ENCODE measurements around the gene DUOXA1. TPM values are rescaled to one million over a fixed set of nuclear protein-coding genes. Genes with fewer than 3 reads are reported as not detected.
A peak's percentile ranks its signal among the peaks of the same experiment; 100 is the strongest.

Gene DUOXA1
- total RNA-seq, 1 experiment from 2014 or later, result 0.09 TPM

- Mint-ChIP-seq H3K36me3 (no peaks in the 10 kb centered on the region), H3K4me3 (no peak overlapping the region), H3K9me3 (no peaks in the 10 kb centered on the region), H3K27ac (no peak overlapping the region), H3K4me1 (peaks cover 29% of the 10 kb centered on the region), H3K27me3 (ENCODE audit: low read depth) (peaks cover 19% of the 10 kb centered on the region)
- ATAC-seq (no peak), DNase-seq (ENCODE audit: low spot score) (no peak)
- POLR2A ChIA-PET, result interaction anchor here (1.0 to 1.7 kb wide), 5 partner anchors 8 to 239 kb away, joined by 3 to 7 read pairs (median 5); a partner anchor contains a TSS
- no peak for TF ChIP-seq PREB (CRISPR knock-in tag; IDR thresholded peaks at IDR 0.05; ENCODE audit: borderline replicate concordance)
- CTCF ChIA-PET, result interaction anchor here (0.8 to 5.9 kb wide), 55 partner anchors 8 to 411 kb away, joined by 3 to 156 read pairs (median 6); partner anchors contain the start of genes DUOX1, DUOXA1, GATM and SHF
Observed at GRCh38 chr15:45163508-45163856, 33.8 kb upstream of the DUOXA1 start.

- CTCF ChIA-PET, result interaction anchor here (0.6 to 5.9 kb wide), 60 partner anchors 8 to 543 kb away, joined by 3 to 156 read pairs (median 6); partner anchors contain the start of genes DUOX1, DUOXA1, GATM and SHF
- POLR2A ChIA-PET, result interaction anchor here (1.0 to 1.7 kb wide), 5 partner anchors 9 to 239 kb away, joined by 3 to 7 read pairs (median 5); a partner anchor contains a TSS
- H3K4me1 Mint-ChIP-seq, result peaks cover 25% of the 10 kb centered on the region
- H3K9me3 Mint-ChIP-seq, result no peaks in the 10 kb centered on the region
- no peaks in the 10 kb centered on the region for H3K36me3 Mint-ChIP-seq
- TF ChIP-seq AFF4 (CRISPR knock-in tag; IDR thresholded peaks at IDR 0.05; ENCODE audit: borderline replicate concordance), result no peak
- no peak for TF ChIP-seq TCF7 (CRISPR knock-in tag; IDR thresholded peaks at IDR 0.05; ENCODE audit: low read depth)
- TF ChIP-seq NFYB (CRISPR knock-in tag; conservative IDR thresholded peaks at IDR 0.05; ENCODE audit: low read depth), result no peak
- no peak for TF ChIP-seq ATF2 (CRISPR knock-in tag; IDR thresholded peaks at IDR 0.05; ENCODE audit: borderline replicate concordance, low read depth)
- TF ChIP-seq NFATC4 (CRISPR knock-in tag; IDR thresholded peaks at IDR 0.05), result no peak
- peak; percentile 36; the same call in 1 of the 2 replicates for TF ChIP-seq MAX (CRISPR knock-in tag; IDR thresholded peaks at IDR 0.05)
- 0 out of 2 replicates have a peak, but pooled peaks have one; percentile 39 for TF ChIP-seq TEAD1 (CRISPR knock-in tag; IDR thresholded peaks at IDR 0.05)
- peak; percentile 68 for TF ChIP-seq CTCF (IDR thresholded peaks at IDR 0.05)
- no peak for TF ChIP-seq FOXP1 (CRISPR knock-in tag; IDR thresholded peaks at IDR 0.05; ENCODE audit: borderline replicate concordance)
- DNase-seq (ENCODE audit: low spot score), result peak; percentile 90
- H3K27me3 Mint-ChIP-seq (ENCODE audit: low read depth), result peaks cover 19% of the 10 kb centered on the region
- no peak overlapping the region for H3K27ac Mint-ChIP-seq
- H3K4me3 Mint-ChIP-seq, result no peak overlapping the region
- peak; percentile 70 for ATAC-seq
Observed at GRCh38 chr15:45162771-45163507, 33.3 kb upstream of the DUOXA1 start.

GRCh38 chr15:45161666-45162065 is 32.0 kb upstream of the DUOXA1 start:
- H3K4me3 Mint-ChIP-seq, result no peak overlapping the region
- POLR2A ChIA-PET, result no interaction called here
- TF ChIP-seq HMGA2 (CRISPR knock-in tag; IDR thresholded peaks at IDR 0.05) (no peak), MYBL2 (CRISPR knock-in tag; IDR thresholded peaks at IDR 0.05) (no peak), JAZF1 (CRISPR knock-in tag; IDR thresholded peaks at IDR 0.05) (no peak), RELA (CRISPR knock-in tag; IDR thresholded peaks at IDR 0.05; ENCODE audit: borderline replicate concordance) (no peak), ZNF317 (CRISPR knock-in tag; IDR thresholded peaks at IDR 0.05; ENCODE audit: borderline replicate concordance, low read depth) (no peak), E2F1 (CRISPR knock-in tag; IDR thresholded peaks at IDR 0.05) (no peak), ERG (CRISPR knock-in tag; IDR thresholded peaks at IDR 0.05) (no peak), GTF2I (CRISPR knock-in tag; conservative IDR thresholded peaks at IDR 0.05) (no peak), ZNF263 (CRISPR knock-in tag; IDR thresholded peaks at IDR 0.05; ENCODE audit: low read depth) (no peak)

More at GRCh38 chr15:45161666-45162065, 32.0 kb upstream of the DUOXA1 start:
- Mint-ChIP-seq H3K9me3 (no peaks in the 10 kb centered on the region), H3K4me1 (peaks cover 22% of the 10 kb centered on the region), H3K27me3 (ENCODE audit: low read depth) (peaks cover 19% of the 10 kb centered on the region), H3K27ac (no peak overlapping the region), H3K36me3 (no peaks in the 10 kb centered on the region)
- CTCF ChIA-PET, result interaction anchor here (1.4 to 5.9 kb wide), 5 partner anchors 25 to 44 kb away, joined by 7 to 156 read pairs (median 36); partner anchors contain the start of gene SHF
- DNase-seq (ENCODE audit: low spot score), result no peak
- ATAC-seq, result no peak
